GM19023 (cell line): ENCODE results near the gene EPRS1.

Experiments
- ATAC-seq: cut with Tn5 transposase; IDR thresholded peaks from one replicate; pipeline ENCODE4 v1.9.1; 2021; ENCODE audit warnings: mild to moderate bottlenecking, moderate library complexity; ENCODE audit not compliant: unreplicated experiment

EPRS1 gene

DNA sequence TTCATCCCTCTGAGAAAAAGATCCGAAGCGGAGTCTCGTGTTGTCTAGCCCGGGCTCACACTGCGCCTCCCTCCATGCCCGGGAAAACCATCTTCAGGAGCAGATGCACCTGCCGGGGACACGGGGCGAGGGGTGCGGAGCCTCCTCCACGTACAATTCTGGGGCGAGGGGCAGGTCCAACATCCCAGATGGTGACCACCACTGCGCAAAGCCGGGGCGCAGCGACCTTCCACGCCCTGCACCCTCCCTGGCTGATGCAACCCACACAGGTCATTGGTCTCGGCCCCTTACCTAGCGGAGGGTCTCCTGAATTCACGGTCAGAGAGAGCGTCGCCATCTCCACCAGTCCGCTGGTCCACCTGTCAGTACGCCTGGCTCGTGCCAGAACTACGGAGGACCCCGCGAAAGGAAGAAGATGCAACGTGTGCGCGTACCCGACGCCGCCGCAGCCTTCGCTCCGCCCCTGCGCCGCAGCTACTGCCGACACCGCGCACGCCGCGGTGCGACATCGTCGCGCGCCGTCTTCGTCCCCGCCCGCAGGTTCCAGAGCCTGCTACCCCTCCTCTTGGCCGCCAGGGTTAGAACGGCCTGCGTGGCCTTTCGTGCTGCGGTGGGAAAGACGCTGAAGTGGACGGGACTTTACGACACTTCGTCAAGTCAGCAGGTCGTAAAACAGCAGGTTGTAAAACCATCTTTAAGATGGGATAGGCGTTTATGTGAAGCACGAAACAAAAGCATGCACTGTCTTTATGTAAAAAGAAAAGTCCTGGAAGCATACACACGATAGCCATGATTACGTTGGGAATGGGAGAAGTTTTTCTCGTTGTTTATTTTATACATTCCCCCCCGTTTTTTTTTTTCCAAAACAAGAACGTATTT is at the start of gene EPRS1:
EPRS1 (minus strand) TSS at position 454 of the 879 bp plus-strand sequence; CDS start at position 337, 117 bp downstream.
- ATAC-seq: peak; percentile 98

DNA sequence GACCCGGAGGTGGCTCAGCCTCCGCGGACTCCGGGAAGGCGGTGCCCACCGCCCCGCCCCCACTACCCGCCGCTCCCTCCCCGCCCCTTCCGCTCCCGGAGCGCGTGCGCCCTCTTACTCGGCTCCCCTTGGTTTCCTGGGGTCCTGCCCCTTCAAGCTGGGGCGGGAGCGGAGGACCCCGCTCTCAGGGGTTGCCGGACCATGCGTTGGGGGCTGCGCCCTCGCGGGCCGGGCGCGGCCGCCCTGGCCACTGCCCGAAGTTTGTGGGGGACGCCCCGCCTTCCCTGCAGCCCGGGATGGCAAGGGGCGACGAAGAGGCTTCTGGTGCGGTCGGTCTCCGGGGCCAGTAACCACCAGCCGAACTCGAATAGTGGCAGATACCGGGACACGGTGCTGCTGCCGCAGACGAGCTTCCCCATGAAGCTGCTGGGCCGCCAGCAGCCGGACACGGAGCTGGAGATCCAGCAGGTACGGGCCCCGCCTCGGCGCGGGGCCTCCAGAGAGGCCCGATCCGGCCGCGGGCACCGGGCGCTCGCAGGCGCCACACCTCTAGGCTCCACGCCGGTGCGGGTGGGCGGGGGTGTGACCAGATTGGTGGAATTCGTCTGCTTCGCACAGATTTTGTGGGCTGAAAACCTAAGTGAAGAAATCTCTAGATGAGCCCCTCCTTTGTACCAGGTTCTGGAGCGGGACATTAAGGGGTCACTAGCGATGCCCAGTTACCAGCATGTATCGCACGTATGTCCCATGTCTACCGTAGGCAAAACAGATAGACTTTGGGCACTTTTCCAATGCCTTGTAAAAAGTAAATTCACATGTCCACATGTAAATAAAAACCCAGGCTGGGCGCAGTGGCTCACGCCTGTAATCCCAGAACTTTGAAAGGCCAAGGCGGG is 48.0 kb upstream of the EPRS1 start, which contains the start of gene IARS2:
IARS2 (plus strand) TSS at position 117 of the 896 bp plus-strand sequence; CDS start at position 202, 85 bp downstream.
- peak; percentile 75 for ATAC-seq

DNA sequence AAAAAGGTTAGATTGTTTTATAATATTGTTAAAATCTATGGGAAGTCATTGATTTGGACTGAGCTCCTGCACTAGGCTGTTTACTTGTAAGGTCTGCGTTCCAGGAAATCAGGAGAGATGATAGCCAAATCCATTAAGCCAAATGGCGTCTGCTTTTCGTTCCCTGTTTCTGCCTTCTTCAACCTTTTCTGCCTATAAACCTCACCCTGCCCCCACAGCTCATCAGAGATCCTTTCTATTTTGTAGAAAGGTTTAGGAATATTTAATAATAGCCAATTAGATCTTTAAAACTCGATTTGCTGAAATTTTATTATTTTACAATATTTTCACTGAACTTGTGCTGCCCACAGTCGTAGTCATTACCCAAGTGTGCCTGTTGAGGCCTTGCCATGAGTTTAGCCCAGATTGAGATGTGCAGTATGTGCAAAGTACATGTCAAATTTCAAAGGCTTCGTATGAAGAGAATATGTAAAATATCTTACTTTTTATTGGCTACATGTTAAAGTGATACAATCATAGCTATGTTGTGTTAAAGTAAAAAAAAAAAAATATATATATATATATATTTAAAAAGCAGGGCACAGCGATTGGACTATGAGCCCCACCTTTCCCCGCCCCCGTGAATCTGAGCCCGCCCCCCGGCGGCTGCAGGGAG is 47.2 kb upstream of the EPRS1 start:
- no peak for ATAC-seq

DNA sequence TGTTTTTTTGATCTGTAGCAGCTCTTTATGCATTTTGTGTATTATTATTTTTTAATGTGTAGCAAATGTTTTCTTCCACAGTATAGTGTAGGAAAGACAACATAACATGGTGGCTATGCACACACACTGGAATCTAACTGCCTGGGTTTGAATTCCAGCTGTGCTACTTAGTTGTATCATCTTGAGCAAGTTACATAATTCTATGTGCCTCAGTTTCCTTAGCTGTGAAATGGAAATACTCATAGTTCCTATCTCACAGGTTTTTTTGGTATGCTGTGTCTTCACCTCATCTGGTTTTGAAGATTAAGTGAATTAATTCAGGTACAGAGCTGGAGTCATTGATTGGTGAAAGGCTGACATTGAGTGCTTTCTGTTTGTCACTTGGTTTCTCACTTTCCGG is 46.4 kb upstream of the EPRS1 start:
- no peak for ATAC-seq

DNA sequence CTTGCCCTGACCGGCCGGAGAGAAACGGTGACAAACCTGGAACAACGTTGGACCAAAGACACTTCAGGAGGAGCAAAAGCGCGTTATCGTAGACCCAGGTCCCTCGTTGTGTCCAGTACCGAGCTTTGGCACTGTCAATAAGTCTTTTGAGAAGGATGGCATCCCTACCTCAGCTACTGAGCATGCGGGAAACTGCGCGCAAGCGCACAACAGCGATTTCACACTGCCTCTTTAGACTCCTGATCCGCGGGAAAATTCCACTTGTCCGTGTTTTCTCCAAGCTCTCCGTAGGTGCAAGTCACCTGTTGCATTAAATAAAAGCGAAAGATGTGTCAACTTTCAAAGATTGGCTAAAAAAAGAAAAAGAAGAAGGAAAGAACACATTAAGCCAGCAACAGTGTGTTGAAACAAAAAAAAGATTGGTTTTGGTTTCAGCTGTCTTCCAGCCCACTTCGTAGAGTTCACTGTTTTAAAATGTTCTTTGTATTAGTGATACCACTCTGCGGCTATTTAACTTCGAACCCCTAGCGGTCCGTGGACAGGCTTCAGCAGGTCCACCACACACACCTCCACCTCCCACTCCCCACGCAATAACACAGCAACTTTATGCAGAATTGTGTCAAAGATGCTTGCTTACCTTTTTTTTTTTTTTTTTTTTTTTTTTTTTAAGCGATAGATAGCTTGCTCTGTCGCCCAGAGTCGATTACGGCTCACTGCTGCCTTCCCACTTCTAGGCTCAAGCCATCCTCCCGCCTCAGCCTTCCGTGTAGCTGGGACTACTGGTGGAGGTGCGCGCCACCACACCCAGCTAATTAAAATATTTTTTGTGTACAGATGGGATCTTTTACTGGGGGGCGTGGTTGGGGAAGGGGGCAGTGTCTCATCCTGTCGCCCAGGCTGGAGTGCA is 43.6 kb upstream of the EPRS1 start, which contains the start of gene BPNT1:
BPNT1 (minus strand) TSS at position 139 of the 907 bp plus-strand sequence. CDS start 9,942 bp downstream, outside the sequence.
- peak; percentile 49 for ATAC-seq

DNA sequence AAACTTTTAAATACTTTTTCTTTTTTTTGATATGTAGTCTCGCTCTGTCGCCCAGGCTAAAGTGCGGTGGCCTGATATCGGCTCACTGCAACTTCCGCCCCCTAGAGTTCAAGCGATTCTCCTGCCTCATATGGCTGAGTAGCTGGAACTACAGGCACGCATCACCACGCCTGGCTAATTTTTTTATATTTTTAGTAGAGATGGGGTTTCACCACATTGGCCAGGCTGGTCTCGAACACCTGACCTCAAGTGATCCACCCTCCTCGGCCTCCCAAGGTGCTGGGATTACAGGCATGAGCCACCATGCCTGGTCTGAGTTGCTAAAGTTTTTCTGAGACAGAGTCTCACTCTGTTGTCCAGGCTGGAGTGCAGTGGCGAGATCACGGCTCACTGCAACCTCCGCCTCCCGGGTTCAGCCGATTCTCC is 40.0 kb upstream of the EPRS1 start:
- peak; percentile 60 for ATAC-seq

DNA sequence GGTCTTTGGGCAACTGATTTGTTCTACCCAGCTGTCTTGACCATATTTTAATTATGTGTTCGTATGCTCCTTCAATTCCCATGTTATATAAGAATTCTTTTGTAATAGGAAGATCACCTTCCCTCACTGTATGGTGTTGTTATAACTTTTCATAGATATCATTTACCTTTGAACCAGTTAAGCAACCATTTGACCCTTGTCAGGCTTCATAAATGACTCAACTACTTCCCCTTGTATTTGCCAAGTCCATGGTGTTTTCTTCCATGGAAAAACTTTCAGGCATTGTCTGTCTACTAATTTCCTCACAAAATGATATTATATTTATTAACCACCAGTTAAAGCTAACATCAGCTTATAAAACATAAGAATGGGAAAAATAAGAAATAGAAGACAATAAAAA is 38.2 kb upstream of the EPRS1 start:
- no peak for ATAC-seq

DNA sequence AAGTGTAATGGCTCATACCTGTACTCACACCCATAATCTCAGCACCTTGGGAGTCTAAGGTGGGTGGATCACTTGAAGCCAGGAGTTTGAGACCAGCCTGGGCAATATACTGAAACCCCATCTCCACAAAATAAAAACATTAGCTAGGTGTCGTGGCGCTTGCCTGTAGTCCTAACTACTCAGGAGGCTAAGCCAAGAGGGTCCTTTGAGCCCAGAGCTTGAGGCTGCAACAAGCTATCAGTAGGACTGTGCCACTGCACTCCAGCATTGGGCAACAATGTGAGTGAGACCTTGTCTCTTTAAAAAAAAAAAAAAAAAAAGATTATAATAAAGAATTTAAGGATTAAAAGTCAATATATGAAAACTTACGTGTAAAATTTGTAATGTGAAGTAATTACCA is 31.6 kb upstream of the EPRS1 start:
- ATAC-seq: no peak

DNA sequence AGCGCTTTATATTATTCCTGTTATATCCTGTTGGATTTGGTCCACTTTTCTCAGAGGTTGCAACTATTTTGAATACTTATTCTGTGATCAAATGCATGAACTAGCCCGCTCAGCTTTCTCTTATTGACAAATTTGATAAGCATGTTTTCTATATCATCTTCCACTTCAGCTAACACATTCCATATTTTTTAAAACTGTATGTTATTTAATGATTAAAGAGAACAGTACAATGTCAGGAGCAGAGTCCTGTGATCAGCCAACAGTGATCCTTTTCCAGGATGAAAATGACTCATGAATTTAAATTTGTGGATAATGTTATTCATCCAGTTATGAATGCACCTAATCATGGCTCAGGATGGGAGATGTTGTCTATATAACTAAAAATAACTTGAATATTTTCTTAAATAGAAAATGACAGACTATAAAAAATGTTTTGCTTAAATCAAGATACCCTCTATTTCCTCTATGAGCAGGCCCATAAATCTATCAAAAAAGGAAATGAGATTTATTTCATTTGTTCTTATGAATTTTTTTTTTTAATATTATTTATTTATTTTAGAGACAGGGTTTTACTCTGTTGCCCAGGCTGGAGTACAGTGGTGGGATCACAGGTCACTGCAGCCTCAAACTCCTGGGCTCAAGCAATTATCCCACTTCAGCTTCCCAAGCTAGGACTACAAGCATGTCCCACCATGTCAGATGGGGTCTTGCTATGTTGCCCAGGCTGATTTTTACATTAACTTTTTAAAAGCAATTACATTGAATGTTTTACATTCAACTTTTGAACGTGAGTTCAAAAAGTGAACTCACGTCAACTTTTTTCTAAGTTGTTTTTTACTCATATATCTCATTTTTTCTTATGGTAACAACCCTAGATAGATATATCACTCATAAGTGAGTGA is 30.8 kb upstream of the EPRS1 start:
- ATAC-seq: no peak

DNA sequence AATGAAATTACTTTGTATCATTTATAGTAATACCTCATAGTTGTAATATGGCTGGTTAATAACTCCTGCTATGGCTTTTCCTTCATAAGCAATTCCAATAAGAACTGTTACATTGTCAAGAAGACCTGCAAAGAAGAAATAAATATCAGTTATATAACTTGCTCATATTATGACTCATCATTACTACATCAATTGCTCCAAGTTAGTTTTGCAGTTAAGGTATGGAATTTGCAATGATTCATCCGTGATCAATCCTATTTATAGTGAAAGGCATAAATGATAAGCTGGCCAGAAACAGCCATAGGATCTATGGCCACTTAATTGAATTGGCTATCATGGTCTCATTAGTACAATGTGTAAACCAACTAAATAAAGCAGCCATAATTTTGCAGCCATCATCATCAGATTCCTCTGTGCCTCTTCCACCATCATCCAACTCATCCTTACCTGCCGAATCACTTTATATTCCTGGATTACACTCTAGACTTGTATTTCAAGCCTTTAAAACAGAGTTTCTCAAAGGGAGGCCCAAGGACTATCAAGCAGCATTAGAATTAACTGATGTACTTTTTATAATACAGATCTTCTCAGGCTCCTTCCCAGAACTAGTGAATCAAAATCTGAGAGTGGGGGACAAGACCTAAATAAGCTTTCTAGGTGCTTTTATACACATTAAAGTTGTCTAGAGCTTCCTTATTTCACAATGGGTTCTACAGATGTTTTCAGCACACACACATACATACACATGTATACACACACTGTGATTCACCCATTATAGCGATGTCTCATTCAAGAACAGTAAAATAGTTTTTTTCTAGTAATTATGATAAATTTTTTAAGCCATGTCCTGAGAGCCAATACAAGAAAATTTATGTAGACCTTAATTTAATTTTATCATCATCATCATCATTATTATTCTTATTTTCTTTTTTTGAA is 21.2 kb upstream of the EPRS1 start:
- ATAC-seq: no peak

DNA sequence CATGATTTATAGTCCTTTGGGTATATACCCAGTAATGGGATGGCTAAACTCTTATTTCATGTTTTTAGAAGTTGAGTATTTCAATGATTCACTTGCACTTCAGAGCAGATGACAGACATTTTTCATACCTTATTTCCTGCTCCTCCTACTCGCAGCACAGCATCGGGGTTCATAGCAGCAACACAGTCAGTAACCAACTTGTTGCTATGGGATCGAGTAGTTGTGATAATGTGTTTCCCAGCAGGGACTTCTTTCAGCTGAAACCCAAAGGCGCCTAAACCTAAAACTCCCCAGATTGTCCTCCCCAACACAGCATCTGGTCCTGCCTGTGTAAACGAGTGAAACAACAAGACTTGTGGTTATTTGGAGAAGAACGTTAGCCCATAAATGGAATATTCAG is 16.3 kb upstream of the EPRS1 start:
- ATAC-seq: no peak

DNA sequence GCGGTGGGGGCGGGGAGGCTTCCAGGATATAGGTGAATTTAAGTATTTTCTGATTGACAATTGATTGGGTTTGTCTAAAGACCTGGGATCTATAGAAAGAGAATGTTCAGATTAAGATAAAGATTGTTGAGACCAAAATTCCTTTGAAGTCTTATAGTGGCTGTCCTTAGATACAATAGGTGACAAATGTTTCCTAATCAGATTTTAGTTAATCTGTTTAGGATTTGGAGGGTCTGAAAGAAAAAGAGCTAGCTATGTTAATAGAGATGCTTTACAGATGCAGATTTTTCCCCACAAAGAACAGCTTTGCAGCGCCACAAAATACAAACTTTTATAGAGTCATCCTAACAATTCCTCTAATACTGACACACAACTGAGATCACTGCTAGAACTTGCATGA is 14.6 kb upstream of the EPRS1 start:
- no peak for ATAC-seq

DNA sequence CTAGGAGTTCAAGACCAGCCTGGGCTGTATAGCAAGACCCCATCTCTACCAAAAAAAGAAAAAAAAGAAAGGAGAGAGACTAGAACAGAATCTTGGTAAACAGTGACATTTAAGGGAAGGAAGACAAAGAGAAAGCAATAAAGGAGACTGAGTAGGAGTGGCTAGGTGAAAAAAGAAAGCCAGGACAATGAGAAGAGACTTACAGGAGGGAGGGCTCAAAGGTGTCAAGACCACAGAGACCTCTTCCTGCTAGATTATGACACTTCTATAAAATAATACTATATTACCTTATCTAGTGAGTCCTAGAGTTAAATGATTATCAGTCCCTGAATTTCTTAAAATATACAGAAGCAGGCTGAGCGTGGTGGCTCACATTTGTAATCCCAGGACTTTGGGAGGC is 10.1 kb upstream of the EPRS1 start:
- ATAC-seq: no peak

DNA sequence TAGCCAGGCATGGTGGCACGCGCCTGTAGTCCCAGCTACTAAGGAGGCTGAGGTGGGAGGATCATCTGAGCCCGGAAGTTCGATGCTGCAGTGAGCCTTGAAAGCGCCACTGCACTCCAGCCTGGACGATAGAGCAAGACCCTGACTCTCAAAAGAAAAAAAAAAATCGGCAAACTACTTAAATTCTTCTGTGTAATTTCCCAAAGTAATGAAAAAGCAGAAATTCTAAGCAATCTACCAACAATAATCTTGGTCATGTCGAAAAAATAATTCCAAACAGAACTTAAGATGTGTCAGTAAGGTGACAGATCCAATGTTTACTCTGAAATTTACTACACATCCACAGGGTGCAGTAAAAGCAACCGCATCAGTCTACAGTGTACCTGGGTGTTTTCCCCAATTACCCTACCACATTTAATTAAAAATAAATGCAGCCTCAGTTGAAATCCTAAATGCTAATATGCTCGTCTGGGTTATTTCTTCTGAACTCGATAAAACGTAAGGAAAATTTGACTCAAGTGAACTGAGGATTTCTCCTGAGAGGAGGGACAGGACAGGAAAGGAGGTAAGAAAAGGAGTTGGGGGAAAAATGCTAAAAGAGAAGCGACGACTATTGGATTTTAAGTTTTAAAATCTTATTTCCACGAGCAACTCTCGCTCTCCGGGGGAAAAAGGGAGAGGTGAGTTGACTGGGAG is 801 bp downstream of the EPRS1 start:
- ATAC-seq: no peak

DNA sequence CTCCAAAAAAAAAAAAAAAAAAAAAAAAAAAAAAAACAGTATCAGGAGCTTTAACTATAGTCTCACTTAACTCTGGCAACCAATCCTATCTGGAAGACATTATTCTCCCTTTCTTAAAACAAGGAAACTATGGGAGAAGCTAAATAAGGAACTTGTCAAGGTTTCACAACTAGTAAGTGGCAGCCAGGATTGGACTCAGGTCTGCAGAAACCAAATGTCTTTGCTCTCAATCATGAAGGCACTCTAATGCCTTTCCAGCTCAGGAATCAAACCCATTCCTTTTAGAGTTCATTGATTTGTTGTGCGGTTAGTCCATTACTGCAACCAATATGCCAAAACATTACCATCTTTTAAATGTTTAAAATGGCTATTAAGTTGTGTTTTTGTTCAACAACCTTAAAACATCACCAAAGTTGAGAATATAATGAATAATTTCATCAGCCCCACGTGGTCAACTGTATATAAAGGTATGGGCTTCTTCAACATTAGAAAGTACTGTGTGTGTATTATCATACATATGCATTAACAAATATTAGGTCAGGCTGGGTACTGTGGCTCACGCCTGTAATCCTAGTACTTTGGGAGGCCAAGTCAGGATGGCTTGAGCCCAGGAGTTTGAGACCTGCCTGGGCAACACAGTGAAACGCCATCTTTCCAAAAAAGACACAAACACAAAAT is 1.5 kb downstream of the EPRS1 start:
- ATAC-seq: no peak

DNA sequence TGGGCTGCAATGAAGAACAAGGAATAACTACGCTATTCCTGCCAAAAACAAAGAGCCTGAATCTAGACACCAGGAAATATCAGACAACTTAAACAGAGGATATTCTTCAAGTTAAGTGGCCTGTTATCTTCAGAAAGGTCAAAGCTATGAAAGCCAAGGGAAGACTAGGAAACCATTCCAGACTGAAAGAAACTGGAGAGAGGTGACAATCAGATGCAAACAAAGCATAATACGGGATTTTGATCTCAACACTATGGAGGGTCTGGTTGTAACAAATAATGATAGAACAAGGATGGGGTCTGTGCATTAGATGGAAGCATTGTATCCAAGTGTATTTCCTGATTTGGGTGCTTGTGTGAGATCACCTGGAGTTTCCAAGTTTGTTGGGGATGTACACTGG is 2.7 kb downstream of the EPRS1 start:
- no peak for ATAC-seq
